Sciatic nerve (tissue), 2 donors: ENCODE data around the gene GPC6. TPM values are rescaled to one million over a fixed set of nuclear protein-coding genes. Genes with fewer than 3 reads are reported as not detected.

Experiments used
- ATAC-seq: fragments of 200-7000 bp; cut with Tn5 transposase; one replicate; pipeline ENCODE4 v1.9.1; 2020; ENCODE audit warnings: mild to moderate bottlenecking, moderate library complexity
- DNase-seq: peaks from one replicate; pipeline ENCODE4 v3.0.0-alpha.2; 2020; ENCODE audit warnings: low spot score
- intact Hi-C: fragments of 100-400 bp; cut with DNase I; formaldehyde crosslinking; loops from one replicate; pipeline ENCODE4 v1.14.2; 2022
- total RNA-seq: library from RNA; stranded (reverse); fragmentation: NEBNext Ultra II Directional; extraction: Animal tissue kit (Norgen Biotek cat#: 25700); gene quantifications from one replicate; pipeline ENCODE4 v1.2.1, GENCODE V29; 2021
- donor health status: DM: no; HTN: no; CAD: no.
- donor health status: DM: no; HTN: no; CAD: no.

The GPC6 gene
- total RNA-seq, 1 donor from 2014 or later = 37.8 TPM

GRCh38 chr13:93766719-93767118 is 540.1 kb downstream of the GPC6 start:
- ATAC-seq (no peak), DNase-seq (no peak)
- intact Hi-C loops = no loop called here

GRCh38 chr13:93767180-93767916 is 540.7 kb downstream of the GPC6 start:
- intact Hi-C loops = no loop called here
- ATAC-seq = no peak
- no peak for DNase-seq

- DNase-seq = no peak
- ATAC-seq = no peak
- intact Hi-C loops = no loop called here
Measured at GRCh38 chr13:93767917-93768409, 541.4 kb downstream of the GPC6 start.

GRCh38 chr13:93769101-93769500 is 542.5 kb downstream of the GPC6 start:
- DNase-seq (no peak), ATAC-seq (no peak)
- intact Hi-C loops = no loop called here

GRCh38 chr13:93769607-93770006 is 543.0 kb downstream of the GPC6 start:
- DNase-seq (no peak), ATAC-seq (no peak)
- intact Hi-C loops = no loop called here

- no peak for ATAC-seq
- DNase-seq = no peak
- intact Hi-C loops = no loop called here
Measured at GRCh38 chr13:93771227-93771626, 544.6 kb downstream of the GPC6 start.

GRCh38 chr13:93771782-93772181 is 545.2 kb downstream of the GPC6 start:
- DNase-seq (no peak), ATAC-seq (no peak)
- intact Hi-C loops = no loop called here

- intact Hi-C loops = no loop called here
- DNase-seq (no peak), ATAC-seq (no peak)
Measured at GRCh38 chr13:93774506-93774905, 547.9 kb downstream of the GPC6 start.

- DNase-seq = no peak
- intact Hi-C loops = no loop called here
Measured at GRCh38 chr13:93775027-93775426, 548.4 kb downstream of the GPC6 start.

GRCh38 chr13:93775507-93776108 is 549.0 kb downstream of the GPC6 start:
- DNase-seq = no peak
- ATAC-seq = no peak
- intact Hi-C loops = no loop called here

More at GRCh38 chr13:93775027-93775426, 548.4 kb downstream of the GPC6 start:
- ATAC-seq = no peak

- intact Hi-C loops = no loop called here
- ATAC-seq (no peak), DNase-seq (no peak)
Measured at GRCh38 chr13:93776936-93777335, 550.3 kb downstream of the GPC6 start.

- intact Hi-C loops = no loop called here
- no peak for DNase-seq
- ATAC-seq = no peak
Measured at GRCh38 chr13:93777504-93777903, 550.9 kb downstream of the GPC6 start.

- ATAC-seq (no peak), DNase-seq (no peak)
- intact Hi-C loops = no loop called here
Measured at GRCh38 chr13:93778548-93778947, 551.9 kb downstream of the GPC6 start.

GRCh38 chr13:93784191-93784590 is 557.6 kb downstream of the GPC6 start:
- ATAC-seq (no peak), DNase-seq (no peak)
- intact Hi-C loops = no loop called here

GRCh38 chr13:93786846-93787489 is 560.4 kb downstream of the GPC6 start:
- no peak for ATAC-seq
- DNase-seq = no peak
- intact Hi-C loops = no loop called here

- intact Hi-C loops = no loop called here
- DNase-seq (no peak), ATAC-seq (no peak)
Measured at GRCh38 chr13:93788456-93788855, 561.8 kb downstream of the GPC6 start.

GRCh38 chr13:93789058-93789457 is 562.5 kb downstream of the GPC6 start:
- intact Hi-C loops = no loop called here
- ATAC-seq = no peak
- DNase-seq = no peak

- intact Hi-C loops = no loop called here
- ATAC-seq = no peak
- no peak for DNase-seq
Measured at GRCh38 chr13:93794197-93794885, 567.7 kb downstream of the GPC6 start.

GRCh38 chr13:93797463-93797862 is 570.9 kb downstream of the GPC6 start:
- intact Hi-C loops = no loop called here
- no peak for DNase-seq
- no peak for ATAC-seq

- ATAC-seq = no peak
- no peak for DNase-seq
- intact Hi-C loops = no loop called here
Measured at GRCh38 chr13:93800342-93800741, 573.7 kb downstream of the GPC6 start.
